Measurements from ENCODE around the gene MEGF10.

- TF ChIP-seq EP300 (conservative IDR thresholded peaks at IDR 0.05; ENCODE audit: poor library complexity, severe bottlenecking), result no peak
- no peak for TF ChIP-seq MXI1 (conservative IDR thresholded peaks at IDR 0.05; ENCODE audit: poor library complexity, severe bottlenecking)
- TF ChIP-seq, protein P1, sequence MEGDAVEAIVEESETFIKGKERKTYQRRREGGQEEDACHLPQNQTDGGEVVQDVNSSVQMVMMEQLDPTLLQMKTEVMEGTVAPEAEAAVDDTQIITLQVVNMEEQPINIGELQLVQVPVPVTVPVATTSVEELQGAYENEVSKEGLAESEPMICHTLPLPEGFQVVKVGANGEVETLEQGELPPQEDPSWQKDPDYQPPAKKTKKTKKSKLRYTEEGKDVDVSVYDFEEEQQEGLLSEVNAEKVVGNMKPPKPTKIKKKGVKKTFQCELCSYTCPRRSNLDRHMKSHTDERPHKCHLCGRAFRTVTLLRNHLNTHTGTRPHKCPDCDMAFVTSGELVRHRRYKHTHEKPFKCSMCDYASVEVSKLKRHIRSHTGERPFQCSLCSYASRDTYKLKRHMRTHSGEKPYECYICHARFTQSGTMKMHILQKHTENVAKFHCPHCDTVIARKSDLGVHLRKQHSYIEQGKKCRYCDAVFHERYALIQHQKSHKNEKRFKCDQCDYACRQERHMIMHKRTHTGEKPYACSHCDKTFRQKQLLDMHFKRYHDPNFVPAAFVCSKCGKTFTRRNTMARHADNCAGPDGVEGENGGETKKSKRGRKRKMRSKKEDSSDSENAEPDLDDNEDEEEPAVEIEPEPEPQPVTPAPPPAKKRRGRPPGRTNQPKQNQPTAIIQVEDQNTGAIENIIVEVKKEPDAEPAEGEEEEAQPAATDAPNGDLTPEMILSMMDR (IDR thresholded peaks at IDR 0.05; ENCODE audit: poor library complexity, severe bottlenecking), result no peak
- TF ChIP-seq RAD21 (conservative IDR thresholded peaks at IDR 0.05), result no peak
- TF ChIP-seq EZH2 (IDR thresholded peaks at IDR 0.05; ENCODE audit: borderline replicate concordance, insufficient read depth, low read length, poor library complexity, severe bottlenecking), result no peak
- TF ChIP-seq POLR2AphosphoS5 (IDR thresholded peaks at IDR 0.05), result no peak
- TF ChIP-seq, protein P2, sequence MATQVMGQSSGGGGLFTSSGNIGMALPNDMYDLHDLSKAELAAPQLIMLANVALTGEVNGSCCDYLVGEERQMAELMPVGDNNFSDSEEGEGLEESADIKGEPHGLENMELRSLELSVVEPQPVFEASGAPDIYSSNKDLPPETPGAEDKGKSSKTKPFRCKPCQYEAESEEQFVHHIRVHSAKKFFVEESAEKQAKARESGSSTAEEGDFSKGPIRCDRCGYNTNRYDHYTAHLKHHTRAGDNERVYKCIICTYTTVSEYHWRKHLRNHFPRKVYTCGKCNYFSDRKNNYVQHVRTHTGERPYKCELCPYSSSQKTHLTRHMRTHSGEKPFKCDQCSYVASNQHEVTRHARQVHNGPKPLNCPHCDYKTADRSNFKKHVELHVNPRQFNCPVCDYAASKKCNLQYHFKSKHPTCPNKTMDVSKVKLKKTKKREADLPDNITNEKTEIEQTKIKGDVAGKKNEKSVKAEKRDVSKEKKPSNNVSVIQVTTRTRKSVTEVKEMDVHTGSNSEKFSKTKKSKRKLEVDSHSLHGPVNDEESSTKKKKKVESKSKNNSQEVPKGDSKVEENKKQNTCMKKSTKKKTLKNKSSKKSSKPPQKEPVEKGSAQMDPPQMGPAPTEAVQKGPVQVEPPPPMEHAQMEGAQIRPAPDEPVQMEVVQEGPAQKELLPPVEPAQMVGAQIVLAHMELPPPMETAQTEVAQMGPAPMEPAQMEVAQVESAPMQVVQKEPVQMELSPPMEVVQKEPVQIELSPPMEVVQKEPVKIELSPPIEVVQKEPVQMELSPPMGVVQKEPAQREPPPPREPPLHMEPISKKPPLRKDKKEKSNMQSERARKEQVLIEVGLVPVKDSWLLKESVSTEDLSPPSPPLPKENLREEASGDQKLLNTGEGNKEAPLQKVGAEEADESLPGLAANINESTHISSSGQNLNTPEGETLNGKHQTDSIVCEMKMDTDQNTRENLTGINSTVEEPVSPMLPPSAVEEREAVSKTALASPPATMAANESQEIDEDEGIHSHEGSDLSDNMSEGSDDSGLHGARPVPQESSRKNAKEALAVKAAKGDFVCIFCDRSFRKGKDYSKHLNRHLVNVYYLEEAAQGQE (IDR thresholded peaks at IDR 0.05; ENCODE audit: borderline replicate concordance), result no peak
- TF ChIP-seq SMC3 (conservative IDR thresholded peaks at IDR 0.05; ENCODE audit: poor library complexity), result no peak
Measured at GRCh38 chr5:127450046-127450445, 159.4 kb downstream of the MEGF10 start.

Data from neural cell (in vitro differentiated cells).